ENCODE measurements around the gene EPAS1. TPM values are rescaled to one million over a fixed set of nuclear protein-coding genes. Genes with fewer than 3 reads are reported as not detected.

Gene EPAS1
- polyA plus RNA-seq, 2 of the 4 experiments (the other 2 are of a cell fraction) = 128 to 143 TPM

DNA sequence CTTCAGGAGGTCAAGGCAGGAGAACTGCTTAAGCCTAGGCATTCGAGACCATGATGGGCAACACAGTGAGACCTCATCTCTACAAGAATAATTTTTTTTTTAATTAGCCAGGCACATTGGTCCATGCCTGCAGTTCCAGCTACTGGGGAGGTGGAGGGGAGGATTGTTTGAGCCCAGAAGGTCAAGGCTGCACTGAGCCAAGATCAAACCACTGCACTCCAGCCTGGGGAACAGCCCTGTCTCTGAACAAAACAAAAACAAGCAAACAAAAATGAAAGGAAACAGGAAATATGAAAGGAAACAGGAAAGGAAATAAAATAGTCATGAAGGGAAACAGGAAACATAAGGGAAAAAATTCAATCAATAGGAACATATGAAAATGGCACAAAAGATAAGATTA is 117.5 kb downstream of the EPAS1 start:
- TF ChIP-seq KDM1A (IDR thresholded peaks at IDR 0.05; ENCODE audit: low read depth) (no peak), SREBF2 (IDR thresholded peaks at IDR 0.05) (no peak), CBX2 (IDR thresholded peaks at IDR 0.05; ENCODE audit: borderline replicate concordance, low read depth) (no peak), PHF8 (IDR thresholded peaks at IDR 0.05; ENCODE audit: borderline replicate concordance, low read depth) (no peak), ELK1 (IDR thresholded peaks at IDR 0.05; ENCODE audit: low read depth, low read length) (no peak), TP53 (CRISPR knock-in tag; IDR thresholded peaks at IDR 0.05) (no peak)
- TF ChIP-seq, protein P1, sequence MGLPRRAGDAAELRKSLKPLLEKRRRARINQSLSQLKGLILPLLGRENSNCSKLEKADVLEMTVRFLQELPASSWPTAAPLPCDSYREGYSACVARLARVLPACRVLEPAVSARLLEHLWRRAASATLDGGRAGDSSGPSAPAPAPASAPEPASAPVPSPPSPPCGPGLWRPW (IDR thresholded peaks at IDR 0.05) = no peak
- TF ChIP-seq, protein P2, sequence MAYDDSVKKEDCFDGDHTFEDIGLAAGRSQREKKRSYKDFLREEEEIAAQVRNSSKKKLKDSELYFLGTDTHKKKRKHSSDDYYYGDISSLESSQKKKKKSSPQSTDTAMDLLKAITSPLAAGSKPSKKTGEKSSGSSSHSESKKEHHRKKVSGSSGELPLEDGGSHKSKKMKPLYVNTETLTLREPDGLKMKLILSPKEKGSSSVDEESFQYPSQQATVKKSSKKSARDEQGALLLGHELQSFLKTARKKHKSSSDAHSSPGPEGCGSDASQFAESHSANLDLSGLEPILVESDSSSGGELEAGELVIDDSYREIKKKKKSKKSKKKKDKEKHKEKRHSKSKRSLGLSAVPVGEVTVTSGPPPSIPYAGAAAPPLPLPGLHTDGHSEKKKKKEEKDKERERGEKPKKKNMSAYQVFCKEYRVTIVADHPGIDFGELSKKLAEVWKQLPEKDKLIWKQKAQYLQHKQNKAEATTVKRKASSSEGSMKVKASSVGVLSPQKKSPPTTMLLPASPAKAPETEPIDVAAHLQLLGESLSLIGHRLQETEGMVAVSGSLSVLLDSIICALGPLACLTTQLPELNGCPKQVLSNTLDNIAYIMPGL (CRISPR knock-in tag; IDR thresholded peaks at IDR 0.05; ENCODE audit: borderline replicate concordance) = no peak
- Histone ChIP-seq H3K4me2 (no peak overlapping the region), H3K27ac (no peak overlapping the region), H3K9me3 (peaks cover 25% of the 10 kb centered on the region), H3K4me3 (no peak overlapping the region), H3K4me1 (peaks cover 21% of the 10 kb centered on the region)
- ChIA-PET CTCF (no interaction called here), POLR2A (no interaction called here)
- FAIRE-seq (no peak), ATAC-seq (no peak), DNase-seq (ENCODE audit: low read depth in 1 of 2, low spot score in 1 of 2) (no peak)
- WGBS (ENCODE audit: missing lambda C conversion rate) = 48% methylated on average over 1 of the region's 1 CpG

DNA sequence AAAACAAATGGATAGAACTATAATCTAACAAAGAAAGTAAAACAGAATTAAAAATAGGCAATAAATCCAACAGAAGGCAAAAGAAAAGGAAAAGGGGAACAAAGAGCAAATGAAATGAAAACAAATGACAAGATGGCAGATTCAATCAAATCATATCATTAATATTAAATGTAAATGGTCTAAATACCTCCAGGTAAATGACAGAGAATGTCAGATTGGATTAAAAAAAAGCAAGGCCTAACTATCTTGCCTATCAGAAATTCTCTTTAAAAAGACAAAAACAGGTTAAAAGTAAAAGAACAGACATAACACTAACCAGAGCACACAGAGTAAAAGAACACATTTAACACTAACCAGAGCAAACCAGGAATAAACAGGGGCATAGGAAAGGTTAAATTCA is 119.1 kb downstream of the EPAS1 start:
- H3K27ac ChIP-seq = no peak overlapping the region
- H3K4me3 ChIP-seq = no peak overlapping the region
- H3K4me2 ChIP-seq = no peak overlapping the region
- POLR2A ChIA-PET = no interaction called here
- TF ChIP-seq ZFP36 (IDR thresholded peaks at IDR 0.05; ENCODE audit: borderline replicate concordance, partially characterized antibody) (no peak), RNF2 (IDR thresholded peaks at IDR 0.05; ENCODE audit: borderline replicate concordance, low read depth) (no peak), ZC3H11A (IDR thresholded peaks at IDR 0.05) (no peak), KDM5A (IDR thresholded peaks at IDR 0.05) (no peak), HOXB5 (CRISPR knock-in tag; IDR thresholded peaks at IDR 0.05) (no peak), BHLHE40 (IDR thresholded peaks at IDR 0.05; ENCODE audit: low read depth, low read length) (no peak), BCL3 (IDR thresholded peaks at IDR 0.05) (no peak), SREBF2 (IDR thresholded peaks at IDR 0.05) (no peak), MYC (IDR thresholded peaks at IDR 0.05; ENCODE audit: borderline replicate concordance, low read length) (no peak), SMC3 (IDR thresholded peaks at IDR 0.05) (no peak), JUN (IDR thresholded peaks at IDR 0.05) (no peak), KDM1A (IDR thresholded peaks at IDR 0.05; ENCODE audit: low read depth) (no peak), PBX3 (IDR thresholded peaks at IDR 0.05) (no peak), ESRRA (IDR thresholded peaks at IDR 0.05; ENCODE audit: borderline replicate concordance, low read length) (no peak), HOXB13 (CRISPR knock-in tag; IDR thresholded peaks at IDR 0.05; ENCODE audit: low read depth) (no peak), GATA3 (IDR thresholded peaks at IDR 0.05; ENCODE audit: borderline replicate concordance) (no peak), ZSCAN20 (CRISPR knock-in tag; IDR thresholded peaks at IDR 0.05) (no peak)
- TF ChIP-seq, protein P1 (IDR thresholded peaks at IDR 0.05) = no peak
- TF ChIP-seq, protein P3, sequence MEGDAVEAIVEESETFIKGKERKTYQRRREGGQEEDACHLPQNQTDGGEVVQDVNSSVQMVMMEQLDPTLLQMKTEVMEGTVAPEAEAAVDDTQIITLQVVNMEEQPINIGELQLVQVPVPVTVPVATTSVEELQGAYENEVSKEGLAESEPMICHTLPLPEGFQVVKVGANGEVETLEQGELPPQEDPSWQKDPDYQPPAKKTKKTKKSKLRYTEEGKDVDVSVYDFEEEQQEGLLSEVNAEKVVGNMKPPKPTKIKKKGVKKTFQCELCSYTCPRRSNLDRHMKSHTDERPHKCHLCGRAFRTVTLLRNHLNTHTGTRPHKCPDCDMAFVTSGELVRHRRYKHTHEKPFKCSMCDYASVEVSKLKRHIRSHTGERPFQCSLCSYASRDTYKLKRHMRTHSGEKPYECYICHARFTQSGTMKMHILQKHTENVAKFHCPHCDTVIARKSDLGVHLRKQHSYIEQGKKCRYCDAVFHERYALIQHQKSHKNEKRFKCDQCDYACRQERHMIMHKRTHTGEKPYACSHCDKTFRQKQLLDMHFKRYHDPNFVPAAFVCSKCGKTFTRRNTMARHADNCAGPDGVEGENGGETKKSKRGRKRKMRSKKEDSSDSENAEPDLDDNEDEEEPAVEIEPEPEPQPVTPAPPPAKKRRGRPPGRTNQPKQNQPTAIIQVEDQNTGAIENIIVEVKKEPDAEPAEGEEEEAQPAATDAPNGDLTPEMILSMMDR (IDR thresholded peaks at IDR 0.05) = no peak
- DNase-seq (ENCODE audit: low read depth in 1 of 2, low spot score in 1 of 2) (no peak), FAIRE-seq (peak; percentile 92), ATAC-seq (no peak)
- CTCF ChIA-PET = interaction anchor here (1.0 kb wide), 1 partner anchor 423 kb away, joined by 5 read pairs; no protein-coding TSS in a partner anchor
- peaks cover 10% of the 10 kb centered on the region; the same call in 2 of the 3 replicates for H3K4me1 ChIP-seq
- H3K9me3 ChIP-seq = peaks cover 34% of the 10 kb centered on the region
